A549 (cell line): ENCODE measurements around the gene KCNMA1. TPM values are rescaled to one million over a fixed set of nuclear protein-coding genes. Genes with fewer than 3 reads are reported as not detected.
A peak's percentile ranks its signal among the peaks of the same experiment; 100 is the strongest.

ENCODE experiments used
- ATAC-seq, 2 experiments: fragments of 200-7000 bp in 1 of 2; fragments of >200 bp in 1 of 2; cut with Nextera tagmentation in 1 of 2; cut with Tn5 transposase in 1 of 2; 3 replicates each; pipeline versions ENCODE4 v1.8.0 to v1.9.1; 2018 to 2020; ENCODE audit warnings: mild to moderate bottlenecking in 1 of 2, moderate library complexity in 1 of 2
- CTCF ChIA-PET: fragments of 300-600 bp; sonication (Branson Sonifier 250); formaldehyde crosslinking; extraction: SDS; loops from one replicate; lab custom pipeline; 2021; ENCODE audit warnings: antibody characterized with exemption, inconsistent platforms; lab: Yijun Ruan, JAX
- POLR2A ChIA-PET: fragments of 350-600 bp; formaldehyde crosslinking; extraction: SDS; loops from one replicate; lab custom pipeline; 2021; ENCODE audit warnings: antibody characterized with exemption, inconsistent platforms; lab: Yijun Ruan, JAX
- DNase-seq, 2 experiments: peaks; one replicate each; pipeline versions ENCODE4 v3.0.0 to v3.0.0-alpha.2; 2011 to 2016; ENCODE audit warnings: low read depth in 1 of 2, low spot score in 1 of 2
- FAIRE-seq: peaks from 2 replicates; lab custom pipeline; 2011; peaks lifted over from hg19 to GRCh38; lab: Jason Lieb, UNC
- H3K27ac ChIP-seq, 2 experiments: fragments of >200 bp; sonication (Bioruptor Twin); formaldehyde crosslinking; 3 replicates each; pipeline ENCODE4 v1.5.1; 2016 to 2017
- H3K4me1 ChIP-seq: fragments of >200 bp; sonication (Bioruptor Twin); formaldehyde crosslinking; 3 replicates; pipeline ENCODE4 v1.6.1; 2016
- H3K4me2 ChIP-seq: fragments of >200 bp; sonication (Bioruptor Twin); formaldehyde crosslinking; 3 replicates; pipeline ENCODE4 v1.6.1; 2016
- H3K4me3 ChIP-seq: fragments of >200 bp; sonication (Bioruptor Twin); formaldehyde crosslinking; 3 replicates; pipeline ENCODE4 v1.5.1; 2016
- H3K9me3 ChIP-seq: fragments of >200 bp; sonication (Bioruptor Twin); formaldehyde crosslinking; 3 replicates; pipeline ENCODE4 v1.6.1; 2016
- ATOH8 ChIP-seq: fragments of 250-450 bp; sonication (Bioruptor Pico); IDR thresholded peaks from 2 replicates; pipeline ENCODE4 v1.5.0; 2020; ENCODE audit warnings: low read depth, mild to moderate bottlenecking, moderate library complexity
- CBX2 ChIP-seq: fragments of 200-600 bp; sonication (generic); IDR thresholded peaks from 2 replicates; pipeline ENCODE4 v1.6.1; 2016; ENCODE audit warnings: low read depth, mild to moderate bottlenecking, borderline replicate concordance
- CEBPB ChIP-seq, 2 experiments: fragments of >200 bp in 1 of 2; sonication (Bioruptor Twin) in 1 of 2; formaldehyde crosslinking in 1 of 2; IDR thresholded peaks; 2 replicates each; pipeline ENCODE4 v1.6.1; 2012 to 2016
- CHD2 ChIP-seq: fragments of 150-350 bp; IDR thresholded peaks from 2 replicates; pipeline ENCODE4 v1.6.1; 2014; ENCODE audit warnings: low read length; ENCODE audit not compliant: partially characterized antibody
- ESRRA ChIP-seq: fragments of 150-350 bp; IDR thresholded peaks from 2 replicates; pipeline ENCODE4 v1.6.1; 2014; ENCODE audit warnings: mild to moderate bottlenecking, low read length, borderline replicate concordance
- FOSB ChIP-seq: fragments of 250-450 bp; sonication (Bioruptor Pico); IDR thresholded peaks from 2 replicates; pipeline ENCODE4 v1.5.0; 2020; ENCODE audit warnings: mild to moderate bottlenecking, moderate library complexity
- FOSL2 ChIP-seq, 2 experiments: fragments of 450-650 bp in 1 of 2; fragments of >200 bp in 1 of 2; sonication (Bioruptor Twin) in 1 of 2; formaldehyde crosslinking; IDR thresholded peaks; 2 replicates each; pipeline versions ENCODE4 v1.5.0 to v1.6.1; 2016 to 2020; ENCODE audit warnings: mild to moderate bottlenecking in 1 of 2, moderate library complexity in 1 of 2
- HEYL ChIP-seq: fragments of 250-450 bp; sonication (Bioruptor Pico); IDR thresholded peaks from 2 replicates; pipeline ENCODE4 v1.8.0; 2021; ENCODE audit warnings: mild to moderate bottlenecking, moderate library complexity
- HOXB13 ChIP-seq: fragments of 250-450 bp; sonication (Bioruptor Pico); IDR thresholded peaks from 2 replicates; pipeline ENCODE4 v1.5.0; 2020; ENCODE audit warnings: low read depth, mild to moderate bottlenecking, moderate library complexity
- JUN ChIP-seq, 2 experiments: fragments of >200 bp; sonication (Bioruptor Twin); formaldehyde crosslinking; IDR thresholded peaks; 2 replicates in 1 of 2; 3 replicates in 1 of 2; pipeline ENCODE4 v1.6.1; 2016 to 2017
- JUNB ChIP-seq: fragments of >200 bp; sonication (Bioruptor Twin); formaldehyde crosslinking; IDR thresholded peaks from 2 replicates; pipeline ENCODE4 v1.6.1; 2016
- KDM1A ChIP-seq: fragments of 200-600 bp; sonication (generic); IDR thresholded peaks from 2 replicates; pipeline ENCODE4 v1.6.1; 2016; ENCODE audit warnings: low read depth, mild to moderate bottlenecking
- MAFK ChIP-seq: fragments of 450-650 bp; IDR thresholded peaks from 2 replicates; pipeline ENCODE4 v1.6.1; 2014; ENCODE audit not compliant: partially characterized antibody
- PBX3 ChIP-seq: IDR thresholded peaks from 2 replicates; pipeline ENCODE4 v1.6.1; 2012
- POLR2A ChIP-seq: IDR thresholded peaks from 2 replicates; pipeline ENCODE4 v1.6.1; 2012; ENCODE audit warnings: mild to moderate bottlenecking, low read length
- TFCP2L1 ChIP-seq: fragments of 250-450 bp; sonication (Bioruptor Pico); IDR thresholded peaks from 2 replicates; pipeline ENCODE4 v1.5.0; 2021; ENCODE audit warnings: mild to moderate bottlenecking
- WGBS: methylation state at CpG from one replicate; pipeline ENCODE4 v1.1.6; 2017; ENCODE audit errors: missing lambda C conversion rate; 5-methylcytosine and 5-hydroxymethylcytosine counted together
- polyA plus RNA-seq, 4 experiments: library from polyadenylated mRNA; depleted of rRNA in 3 of 4; stranded (reverse); fragments of >200 nt; fragmentation: RNase III in 1 of 4; extraction: RNeasy Plus Mini Kit Qiagen cat#74134 plus additional on column Dnase treatment in 1 of 4; gene quantifications; 2 replicates in 3 of 4; 3 replicates in 1 of 4; pipeline ENCODE4 v1.2.3, GENCODE V29; 2011 to 2017

KCNMA1 gene
- polyA plus RNA-seq, 2 of the 4 experiments (the other 2 are of a cell fraction), result 14.9 to 30.6 TPM

GRCh38 chr10:77080361-77081027, 557.1 kb downstream of the KCNMA1 start (continued):
- no peak for TF ChIP-seq ESRRA
- TF ChIP-seq POLR2A, result no peak
- TF ChIP-seq ATOH8, result no peak
- no peak for TF ChIP-seq JUN (IDR thresholded peaks at IDR 0.05)
- TF ChIP-seq TFCP2L1 (CRISPR knock-in tag), result no peak
- no peak for TF ChIP-seq HEYL

GRCh38 chr10:77079592-77080300, 557.9 kb downstream of the KCNMA1 start:
- ATAC-seq (no peak), DNase-seq (no peak), FAIRE-seq (no peak)
- H3K27ac ChIP-seq, result no peak overlapping the region
- no peaks in the 10 kb centered on the region for H3K4me1 ChIP-seq
- ChIA-PET CTCF (interaction anchor here (3.7 kb wide), 1 partner anchor 12 kb away, joined by 18 read pairs; no protein-coding TSS in a partner anchor), POLR2A (no interaction called here)
- no peak overlapping the region for H3K4me3 ChIP-seq
- whole genome bisulfite sequencing, result 59% methylated on average over 3 of the region's 3 CpGs
- no peaks in the 10 kb centered on the region for H3K9me3 ChIP-seq
- no peak for TF ChIP-seq CEBPB (IDR thresholded peaks at IDR 0.05)
- no peak overlapping the region for H3K4me2 ChIP-seq

GRCh38 chr10:77077316-77077945, 560.2 kb downstream of the KCNMA1 start:
- ChIA-PET CTCF (no interaction called here), POLR2A (no interaction called here)
- 57% methylated on average over 7 of the region's 7 CpGs for WGBS
- FAIRE-seq, result no peak
- DNase-seq, result no peak
- Histone ChIP-seq H3K4me2 (no peak overlapping the region), H3K4me1 (no peaks in the 10 kb centered on the region), H3K4me3 (no peak overlapping the region), H3K9me3 (no peaks in the 10 kb centered on the region), H3K27ac (no peak overlapping the region)
- TF ChIP-seq JUNB (no peak), MAFK (peak; percentile 23), KDM1A (no peak), HOXB13 (CRISPR knock-in tag) (no peak)
- ATAC-seq, result no peak

- no peak overlapping the region for H3K4me2 ChIP-seq
- no peaks in the 10 kb centered on the region for H3K4me1 ChIP-seq
- no peaks in the 10 kb centered on the region for H3K9me3 ChIP-seq
- ATAC-seq (no peak), FAIRE-seq (no peak), DNase-seq (no peak)
- 62% methylated on average over 2 of the region's 2 CpGs for WGBS
- H3K4me3 ChIP-seq, result no peak overlapping the region
- no peak overlapping the region for H3K27ac ChIP-seq
- ChIA-PET POLR2A (no interaction called here), CTCF (interaction anchor here (0.7 kb wide), 1 partner anchor 13 kb away, joined by 4 read pairs; no protein-coding TSS in a partner anchor)
- TF ChIP-seq FOSL2 (IDR thresholded peaks at IDR 0.05), result no peak
- no peak for TF ChIP-seq FOSL2 (CRISPR knock-in tag; IDR thresholded peaks at IDR 0.05)
- no peak for TF ChIP-seq FOSB
- TF ChIP-seq CBX2, result no peak
- TF ChIP-seq PBX3, result no peak
- no peak for TF ChIP-seq CHD2
These were observed 561.7 kb downstream of the KCNMA1 start for GRCh38 chr10:77075926-77076325.
